ENCODE data around the gene RORC. TPM values are rescaled to one million over a fixed set of nuclear protein-coding genes. Genes with fewer than 3 reads are reported as not detected.
"Not testable (repeated sequence)": the region's sequence is repeated elsewhere in the genome, so short reads cannot be mapped to it uniquely, and the experiment has no call there.

RORC gene
- 10 to 100 TPM; 39.5 to 55.2 TPM for total RNA-seq

DNA sequence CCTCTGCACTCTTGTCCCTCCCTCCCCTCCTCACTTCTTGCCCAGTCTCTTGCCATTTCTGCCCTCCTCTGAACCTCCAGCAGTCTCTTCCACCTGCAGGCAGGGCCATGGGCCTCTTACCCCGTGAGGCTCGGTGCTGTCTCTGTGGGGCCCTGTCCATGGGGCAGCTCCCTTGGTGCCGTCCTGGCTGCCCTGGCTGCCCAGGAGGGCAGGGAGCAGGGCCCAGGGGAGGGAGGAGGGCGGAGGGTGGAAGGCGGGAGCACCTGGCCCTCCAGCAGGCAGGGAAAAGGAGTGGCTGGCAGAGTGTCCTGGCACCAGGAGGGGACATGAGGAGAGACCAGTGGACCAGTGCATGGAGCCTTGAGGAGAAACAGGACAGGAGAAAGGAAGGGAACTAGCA is at the start of gene RORC:
TSS of gene RORC (minus strand) at position 198 of the 400 bp plus-strand sequence. CDS start at position 160, 38 bp downstream.
- Mint-ChIP-seq H3K36me3 (ENCODE audit: low read depth) (peaks cover 5% of the 10 kb centered on the region), H3K27me3 (no peaks in the 10 kb centered on the region), H3K9me3 (no peaks in the 10 kb centered on the region), H3K4me1 (peaks cover 69% of the 10 kb centered on the region), H3K27ac (peak within 1 kb of the TSS; percentile 93), H3K4me3 (peak within 1 kb of the TSS; percentile 94)
- ATAC-seq (replicated peaks): no peak

DNA sequence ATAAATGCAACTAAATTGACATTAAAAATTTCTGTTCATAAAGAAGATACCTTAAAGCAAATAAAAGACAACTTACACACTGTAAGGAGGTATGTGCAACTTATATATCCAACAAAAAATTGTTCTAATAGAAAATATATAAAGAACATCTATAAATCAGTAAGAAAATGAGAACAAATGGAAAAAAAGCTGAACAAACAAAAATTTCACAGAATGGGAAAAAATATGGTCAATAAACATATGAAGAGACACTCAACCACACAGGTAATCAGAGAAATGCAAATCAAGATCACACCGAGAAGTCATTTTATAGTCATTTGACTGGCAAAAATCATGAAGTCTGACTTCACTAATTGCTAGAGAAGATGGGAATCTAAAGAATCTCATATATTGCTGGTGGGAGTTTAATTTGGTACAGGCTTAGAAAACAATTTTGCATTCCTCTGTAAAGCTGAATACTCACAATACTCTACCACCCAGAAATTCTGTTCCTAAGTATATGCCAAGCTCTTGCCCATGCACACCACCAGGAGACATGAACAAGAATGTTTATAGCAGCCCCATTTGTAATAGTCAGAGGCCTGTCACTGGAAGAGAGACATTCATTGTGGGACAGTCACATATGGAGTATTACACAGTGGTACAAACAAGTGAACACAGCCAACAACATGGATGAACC is 44.0 kb upstream of the RORC start:
- no peak overlapping the region for H3K4me3 Mint-ChIP-seq

DNA sequence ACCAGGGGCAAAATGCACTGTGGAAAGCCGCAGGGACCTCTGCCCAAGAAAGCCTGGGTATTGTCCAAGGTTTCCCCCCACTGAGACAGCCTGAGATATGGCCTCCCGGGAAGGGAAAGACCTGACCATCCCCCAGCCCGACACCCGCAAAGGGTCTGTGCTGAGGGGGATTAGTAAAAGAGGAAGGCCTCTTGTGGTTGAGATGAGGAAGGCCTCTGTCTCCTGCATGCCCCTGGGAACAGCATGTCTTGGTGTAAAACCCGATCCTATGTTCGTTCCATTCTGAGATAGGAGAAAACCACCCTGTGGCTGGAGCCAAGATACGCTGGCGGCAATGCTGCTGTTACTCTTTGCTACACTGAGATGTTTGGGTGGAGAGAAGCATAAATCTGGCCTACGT is 41.2 kb upstream of the RORC start:
- H3K4me1 Mint-ChIP-seq; H3K27me3 Mint-ChIP-seq; H3K9me3 Mint-ChIP-seq; H3K4me3 Mint-ChIP-seq; ATAC-seq (replicated peaks): not testable (repeated sequence)
- peaks cover 45% of the 10 kb centered on the region for H3K36me3 Mint-ChIP-seq (ENCODE audit: low read depth)
- peak overlapping the region; percentile 78 for H3K27ac Mint-ChIP-seq

More for the DNA sequence above, 44.0 kb upstream of the RORC start:
- no peaks in the 10 kb centered on the region for H3K27me3 Mint-ChIP-seq
- ATAC-seq (replicated peaks): no peak
- H3K36me3 Mint-ChIP-seq (ENCODE audit: low read depth): peaks cover 56% of the 10 kb centered on the region
- peaks cover 9% of the 10 kb centered on the region for H3K4me1 Mint-ChIP-seq
- peak overlapping the region; percentile 27 for H3K27ac Mint-ChIP-seq
- no peaks in the 10 kb centered on the region for H3K9me3 Mint-ChIP-seq

DNA sequence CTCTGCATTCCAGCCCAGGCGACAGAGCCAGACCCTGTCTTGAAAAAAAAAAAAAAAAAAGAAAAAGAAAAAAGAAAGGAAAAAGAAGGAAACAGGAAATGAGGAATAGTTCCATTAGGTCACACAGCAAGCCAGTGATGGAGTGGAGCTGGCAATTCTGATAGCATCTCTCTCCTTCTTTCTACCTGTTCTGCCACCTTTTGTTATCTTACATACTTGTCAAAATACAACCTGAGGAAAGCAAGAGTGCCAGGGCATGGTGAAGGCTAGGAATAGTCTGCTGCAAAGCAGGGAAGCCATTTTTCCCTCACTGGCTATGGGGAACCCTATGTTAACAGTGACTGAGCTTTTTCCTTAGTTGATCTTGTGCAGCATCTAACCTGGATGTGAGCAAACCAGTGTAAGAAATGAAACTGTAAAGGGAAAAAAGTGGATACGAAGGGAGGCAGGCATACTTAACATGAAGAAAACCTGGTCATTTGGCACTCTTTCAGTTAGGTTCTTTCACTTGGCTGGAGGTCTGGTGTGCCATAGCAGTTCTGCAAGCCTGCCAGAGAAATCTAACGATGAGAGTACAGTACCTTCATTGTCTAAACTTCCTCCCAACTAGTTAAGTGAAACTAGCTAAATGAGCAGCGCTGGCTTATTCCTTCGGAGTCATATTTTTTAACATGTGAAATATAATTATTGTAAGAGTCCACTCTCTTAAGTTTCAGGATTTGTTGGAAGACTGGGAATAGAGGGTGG is 39.9 kb upstream of the RORC start:
- Mint-ChIP-seq H3K27me3 (no peaks in the 10 kb centered on the region), H3K9me3 (no peaks in the 10 kb centered on the region), H3K4me3 (no peak overlapping the region), H3K36me3 (ENCODE audit: low read depth) (peaks cover 33% of the 10 kb centered on the region), H3K4me1 (peaks cover 9% of the 10 kb centered on the region), H3K27ac (no peak overlapping the region)
- no peak for ATAC-seq (replicated peaks)

DNA sequence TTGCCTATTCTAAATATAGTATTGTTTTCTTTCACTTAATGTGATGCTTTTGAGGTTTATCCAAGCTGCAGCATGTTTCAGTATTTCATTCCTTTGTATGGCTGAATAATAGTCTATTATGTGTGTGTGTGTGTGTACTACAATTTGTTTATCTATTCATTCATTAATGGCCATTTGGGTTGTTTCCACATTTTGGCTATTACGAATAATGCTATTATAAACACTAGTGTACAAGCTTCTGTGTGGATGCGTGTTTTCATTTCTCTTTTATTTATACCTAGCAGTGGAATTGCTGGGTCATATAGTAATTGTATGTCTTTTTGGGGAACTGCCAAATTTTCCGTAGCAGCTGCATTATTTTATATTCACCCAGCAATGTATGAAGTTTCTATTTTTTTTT is 36.9 kb upstream of the RORC start:
- H3K4me1 Mint-ChIP-seq: no peaks in the 10 kb centered on the region
- H3K27me3 Mint-ChIP-seq: no peaks in the 10 kb centered on the region
- H3K4me3 Mint-ChIP-seq: peak overlapping the region; percentile 6
- ATAC-seq (replicated peaks): peak; percentile 2
- H3K36me3 Mint-ChIP-seq (ENCODE audit: low read depth): peaks cover 7% of the 10 kb centered on the region
- no peaks in the 10 kb centered on the region for H3K9me3 Mint-ChIP-seq
- H3K27ac Mint-ChIP-seq: no peak overlapping the region

DNA sequence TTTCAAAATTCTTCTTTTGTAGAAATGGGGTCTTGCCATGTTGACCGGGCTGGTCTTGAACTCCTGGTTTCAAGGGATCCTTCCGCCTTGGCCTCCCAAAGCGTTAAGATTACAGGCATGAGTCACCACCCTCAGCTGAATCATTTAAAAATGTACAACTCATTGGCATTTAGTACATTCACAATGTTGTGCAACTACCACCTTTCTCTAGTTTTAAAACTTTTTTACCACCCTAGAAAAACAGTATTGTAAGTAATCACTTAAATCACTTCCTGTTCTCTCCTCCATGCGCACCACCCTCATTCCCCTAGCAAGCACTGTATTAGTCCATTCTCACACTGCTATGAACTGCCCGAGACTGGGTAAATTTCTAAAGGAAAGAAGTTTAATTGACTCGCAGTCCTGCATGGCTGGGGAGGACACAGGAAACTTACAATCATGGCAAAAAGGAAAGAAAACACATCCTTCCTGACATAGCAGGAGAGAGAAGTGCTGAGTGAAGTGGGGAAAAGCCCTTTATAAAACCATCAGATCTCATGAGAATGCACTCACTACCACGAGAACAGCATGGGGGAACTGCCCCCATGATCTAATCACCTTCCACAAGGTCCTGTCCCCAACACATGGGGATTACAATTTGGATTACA is 36.3 kb upstream of the RORC start:
- peak overlapping the region; percentile 47 for H3K27ac Mint-ChIP-seq
- H3K9me3 Mint-ChIP-seq: no peaks in the 10 kb centered on the region
- no peaks in the 10 kb centered on the region for H3K4me1 Mint-ChIP-seq
- ATAC-seq (replicated peaks): peak; percentile 88
- H3K27me3 Mint-ChIP-seq: no peaks in the 10 kb centered on the region
- peaks cover 1% of the 10 kb centered on the region for H3K36me3 Mint-ChIP-seq (ENCODE audit: low read depth)
- peak overlapping the region; percentile 6 for H3K4me3 Mint-ChIP-seq

DNA sequence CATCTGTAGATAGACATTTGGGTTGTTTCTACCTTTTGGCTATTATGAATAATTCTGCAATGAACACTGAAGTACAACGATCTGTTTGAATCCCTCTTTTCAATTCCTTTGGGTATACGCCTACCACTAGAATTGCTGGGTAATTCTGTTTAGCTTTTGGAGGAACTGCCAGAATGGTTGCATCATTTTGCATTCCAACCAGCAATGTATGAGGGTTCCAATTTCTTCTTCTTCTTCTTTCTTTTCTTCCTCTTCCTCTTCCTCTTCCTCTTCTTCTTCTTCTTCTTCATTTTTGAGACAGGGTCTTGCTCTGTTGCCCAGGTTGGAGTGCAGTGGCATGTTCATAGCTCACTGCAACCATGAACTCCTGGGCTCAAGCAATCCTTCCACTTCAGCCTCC is 35.7 kb upstream of the RORC start:
- no peak overlapping the region for H3K4me3 Mint-ChIP-seq
- H3K36me3 Mint-ChIP-seq (ENCODE audit: low read depth): no peaks in the 10 kb centered on the region
- peak overlapping the region; percentile 47 for H3K27ac Mint-ChIP-seq
- no peaks in the 10 kb centered on the region for H3K9me3 Mint-ChIP-seq
- ATAC-seq (replicated peaks): no peak
- no peaks in the 10 kb centered on the region for H3K27me3 Mint-ChIP-seq
- no peaks in the 10 kb centered on the region for H3K4me1 Mint-ChIP-seq

DNA sequence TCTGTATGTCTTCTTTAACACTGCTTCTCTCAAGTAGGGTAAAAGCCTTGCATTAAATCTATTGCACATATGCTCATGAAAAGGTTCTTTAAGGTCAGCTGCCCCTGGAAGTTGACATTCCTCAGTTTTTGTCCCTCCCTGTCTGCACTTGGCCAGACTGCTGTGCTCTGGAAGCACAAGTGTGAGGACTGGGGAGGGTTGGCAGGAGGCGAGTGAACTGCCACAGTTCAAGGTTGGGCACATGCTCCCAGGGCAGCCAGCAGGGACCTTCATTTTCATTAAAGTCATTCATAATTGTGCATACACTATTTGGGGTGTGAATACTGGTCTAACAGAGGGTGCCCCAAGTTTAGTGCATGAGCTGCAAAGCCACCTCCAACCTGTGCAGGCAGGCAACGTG is 32.8 kb upstream of the RORC start:
- H3K9me3 Mint-ChIP-seq: no peaks in the 10 kb centered on the region
- H3K4me3 Mint-ChIP-seq: no peak overlapping the region
- no peaks in the 10 kb centered on the region for H3K27me3 Mint-ChIP-seq
- no peak for ATAC-seq (replicated peaks)
- H3K4me1 Mint-ChIP-seq: no peaks in the 10 kb centered on the region
- H3K27ac Mint-ChIP-seq: no peak overlapping the region
- H3K36me3 Mint-ChIP-seq (ENCODE audit: low read depth): no peaks in the 10 kb centered on the region

DNA sequence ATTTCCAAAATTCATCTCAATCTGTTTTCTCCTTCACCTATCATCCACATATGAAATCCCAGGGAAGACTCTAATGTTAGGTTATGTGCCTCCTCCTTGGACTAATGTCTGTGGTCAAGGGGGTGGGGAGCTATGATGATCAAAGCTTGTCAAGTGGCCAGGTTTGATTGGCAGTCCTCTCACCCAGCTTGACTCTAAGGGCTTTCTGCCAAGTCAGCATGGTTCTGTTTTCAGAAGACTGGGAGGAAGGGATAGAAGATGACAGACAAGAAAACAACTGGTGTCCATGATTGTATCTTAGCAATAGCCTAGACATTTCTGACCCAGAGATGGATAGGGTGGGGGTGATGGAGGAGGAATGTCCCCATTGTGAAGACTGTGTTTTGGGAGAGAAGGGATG is 31.0 kb upstream of the RORC start:
- Mint-ChIP-seq H3K4me1 (no peaks in the 10 kb centered on the region), H3K36me3 (ENCODE audit: low read depth) (no peaks in the 10 kb centered on the region), H3K27me3 (no peaks in the 10 kb centered on the region), H3K9me3 (no peaks in the 10 kb centered on the region), H3K27ac (no peak overlapping the region), H3K4me3 (no peak overlapping the region)
- no peak for ATAC-seq (replicated peaks)

DNA sequence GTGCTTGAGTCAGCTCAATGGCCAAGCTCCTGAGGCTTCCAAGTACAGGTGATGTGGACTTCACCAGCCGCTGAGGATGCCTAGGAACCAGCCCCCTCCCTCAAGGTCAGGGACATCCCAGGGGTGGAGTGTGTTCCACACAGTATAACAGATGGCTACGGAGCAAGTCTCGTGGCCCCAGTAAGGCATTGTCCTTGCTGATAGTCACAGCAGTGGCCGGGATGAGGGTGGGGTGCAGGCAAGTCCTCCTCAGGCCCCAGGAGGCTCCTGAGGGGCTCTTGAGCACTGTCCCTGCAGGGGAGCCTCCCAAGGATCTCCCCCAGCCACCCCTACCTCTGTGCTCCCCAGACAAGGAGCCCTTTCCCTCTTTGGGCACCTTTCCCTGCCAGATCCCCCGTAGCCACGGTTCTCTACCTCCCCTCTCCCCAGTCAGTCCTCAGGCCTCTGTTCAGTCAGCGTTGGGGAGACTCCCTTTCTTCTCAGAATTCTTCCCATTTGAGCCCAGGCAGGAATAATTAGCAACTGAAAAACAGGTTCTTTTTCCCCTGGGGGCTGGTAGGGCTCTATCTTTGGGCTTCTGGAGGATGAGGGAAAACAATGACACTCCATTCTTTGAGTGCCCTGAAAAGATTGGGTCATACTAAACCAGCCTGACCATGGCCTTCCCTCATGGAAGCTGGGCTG is 29.0 kb upstream of the RORC start:
- Mint-ChIP-seq H3K4me3 (no peak overlapping the region), H3K9me3 (no peaks in the 10 kb centered on the region), H3K27me3 (no peaks in the 10 kb centered on the region), H3K4me1 (no peaks in the 10 kb centered on the region), H3K27ac (no peak overlapping the region), H3K36me3 (ENCODE audit: low read depth) (peaks cover 11% of the 10 kb centered on the region)
- ATAC-seq (replicated peaks): no peak

DNA sequence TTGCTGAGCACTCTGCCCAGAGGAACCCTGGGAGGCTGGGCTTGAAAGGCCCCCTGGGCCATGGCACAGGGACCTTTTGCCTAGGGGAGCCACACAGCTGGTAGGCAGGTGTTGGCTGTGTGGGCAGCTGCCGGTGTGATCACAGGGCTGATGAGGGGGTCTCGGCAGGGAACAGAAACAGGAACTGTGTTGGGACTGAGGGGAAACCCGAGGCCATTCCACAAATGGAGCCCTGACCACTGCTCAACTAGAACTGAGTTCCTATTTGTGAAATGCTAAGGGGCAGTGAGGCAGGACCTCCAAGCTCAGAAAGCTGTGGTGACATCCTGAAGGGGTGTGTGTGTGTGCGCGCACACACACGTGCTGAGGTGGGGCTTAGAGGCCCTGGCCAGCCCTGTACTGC is 28.3 kb upstream of the RORC start:
- Mint-ChIP-seq H3K27me3 (no peaks in the 10 kb centered on the region), H3K9me3 (no peaks in the 10 kb centered on the region), H3K27ac (peak overlapping the region; percentile 36), H3K4me1 (no peaks in the 10 kb centered on the region), H3K4me3 (no peak overlapping the region), H3K36me3 (ENCODE audit: low read depth) (peaks cover 19% of the 10 kb centered on the region)
- ATAC-seq (replicated peaks): no peak

DNA sequence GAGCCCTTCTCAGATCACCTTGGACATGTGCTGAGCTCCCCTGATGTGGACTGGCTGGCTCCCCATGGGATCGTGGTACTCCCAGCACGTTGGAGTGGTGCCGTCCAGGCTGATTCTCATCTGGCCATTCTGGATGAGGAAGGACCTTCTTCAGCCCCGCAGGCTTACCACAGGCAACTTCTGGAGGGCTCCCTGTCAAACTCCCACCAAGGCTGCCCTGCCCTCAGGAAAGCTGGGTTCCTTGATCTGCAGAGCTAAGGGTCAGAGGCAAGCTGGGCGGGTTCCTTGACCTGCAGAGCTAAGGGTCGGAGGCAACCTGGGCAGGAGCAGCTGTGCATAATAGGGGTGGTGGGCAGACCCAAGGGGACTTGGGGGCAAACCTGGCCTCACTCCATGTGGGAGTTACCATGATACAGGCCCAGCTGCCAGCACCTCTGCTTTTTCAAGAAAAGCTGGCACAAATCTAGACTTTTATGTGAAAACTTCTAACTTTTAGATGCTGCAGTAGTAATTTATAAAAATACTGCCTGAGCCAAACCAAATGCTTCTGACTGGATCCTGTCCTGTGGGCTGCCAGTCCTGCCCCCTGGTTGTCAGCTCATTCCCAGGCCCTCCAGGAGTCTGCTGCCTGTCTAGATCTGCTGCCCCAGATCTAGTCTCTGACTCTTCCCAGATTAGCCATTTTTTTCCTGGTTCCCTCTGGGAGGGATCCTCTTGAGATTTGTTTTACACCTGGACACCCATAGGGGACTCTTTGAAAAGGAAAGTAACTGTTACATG is 27.5 kb upstream of the RORC start:
- no peak for ATAC-seq (replicated peaks)
- Mint-ChIP-seq H3K9me3 (no peaks in the 10 kb centered on the region), H3K27ac (peak overlapping the region; percentile 6), H3K36me3 (ENCODE audit: low read depth) (peaks cover 24% of the 10 kb centered on the region), H3K4me1 (no peaks in the 10 kb centered on the region), H3K4me3 (no peak overlapping the region), H3K27me3 (no peaks in the 10 kb centered on the region)

DNA sequence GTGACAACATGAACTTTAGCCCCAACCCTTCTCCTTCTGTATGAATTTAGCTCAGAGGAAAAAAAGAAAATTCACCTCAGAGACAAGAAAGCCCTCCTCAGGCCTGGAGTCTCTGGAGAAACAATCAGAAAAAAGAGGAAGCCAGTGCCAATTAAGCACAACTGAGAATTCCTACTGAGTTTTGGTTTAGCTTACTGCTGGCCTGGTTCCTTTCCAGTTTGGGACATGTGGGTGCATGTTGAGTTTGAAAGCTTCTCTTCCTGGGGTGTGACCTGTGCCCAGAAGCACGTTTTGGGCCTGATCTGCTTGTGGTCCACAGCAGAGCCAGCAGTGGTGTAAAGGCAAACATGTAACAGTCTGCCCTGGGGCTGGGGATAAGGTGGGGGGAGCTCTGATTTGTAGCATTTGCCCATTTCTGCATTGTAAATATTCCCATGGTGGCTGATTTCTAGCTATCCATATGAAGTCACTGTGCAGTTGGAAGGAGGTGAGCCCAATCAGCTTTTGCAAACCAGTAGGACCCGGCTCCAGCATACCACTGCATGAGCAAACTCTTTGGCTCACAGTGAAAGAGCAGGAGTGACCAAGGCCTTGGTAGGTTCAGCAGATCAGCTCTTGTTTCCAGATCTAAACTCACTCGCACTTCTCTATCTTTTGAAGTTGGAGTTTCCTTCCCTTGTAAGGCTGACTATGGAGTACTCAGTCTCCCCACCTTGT is 26.6 kb upstream of the RORC start:
- H3K4me1 Mint-ChIP-seq: no peaks in the 10 kb centered on the region
- H3K4me3 Mint-ChIP-seq: no peak overlapping the region
- no peaks in the 10 kb centered on the region for H3K9me3 Mint-ChIP-seq
- H3K36me3 Mint-ChIP-seq (ENCODE audit: low read depth): peaks cover 30% of the 10 kb centered on the region
- no peaks in the 10 kb centered on the region for H3K27me3 Mint-ChIP-seq
- peak overlapping the region; percentile 6 for H3K27ac Mint-ChIP-seq
- no peak for ATAC-seq (replicated peaks)

Measured in activated T-helper 17 cell treated with anti-CD3 and anti-CD28 coated beads, Interleukin-2, amount 50 U/mL, for 72 hours (primary cell).